Activated naive CD4-positive, alpha-beta T cell treated with anti-CD3 and anti-CD28 coated beads, Interleukin-2, amount 10 ng/mL, durations not matched to agents 7 days and 5 days (primary cell): ENCODE results near the gene SSX4.
"Not testable (repeated sequence)": the region's sequence is repeated elsewhere in the genome, so short reads cannot be mapped to it uniquely, and the experiment has no call there.

Experiments
- CTCF ChIA-PET: fragments of 350-600 bp; sonication (Branson Sonifier 250); formaldehyde crosslinking; loops from one replicate; lab custom pipeline; 2021; ENCODE audit warnings: antibody characterized with exemption; lab: Charles Lee
- DNase-seq: peaks from one replicate; pipeline ENCODE4 v3.0.0-alpha.2; 2020
- H3K27ac Mint-ChIP-seq: one replicate; pipeline ENCODE4 v1.8.0; 2021; ENCODE audit warnings: mild to moderate bottlenecking, moderate library complexity, mixed read lengths
- H3K27me3 Mint-ChIP-seq: one replicate; pipeline ENCODE4 v1.8.0; 2021; ENCODE audit warnings: mild to moderate bottlenecking, mixed read lengths
- H3K36me3 Mint-ChIP-seq: one replicate; pipeline ENCODE4 v1.8.0; 2021; ENCODE audit warnings: mixed read lengths
- H3K4me1 Mint-ChIP-seq: one replicate; pipeline ENCODE4 v1.8.0; 2021; ENCODE audit warnings: mixed read lengths
- H3K4me3 Mint-ChIP-seq: one replicate; pipeline ENCODE4 v1.8.0; 2021; ENCODE audit warnings: mild to moderate bottlenecking, moderate library complexity, mixed read lengths
- H3K9me3 Mint-ChIP-seq: one replicate; pipeline ENCODE4 v1.8.0; 2021; ENCODE audit warnings: mixed read lengths

Gene SSX4, protein sequence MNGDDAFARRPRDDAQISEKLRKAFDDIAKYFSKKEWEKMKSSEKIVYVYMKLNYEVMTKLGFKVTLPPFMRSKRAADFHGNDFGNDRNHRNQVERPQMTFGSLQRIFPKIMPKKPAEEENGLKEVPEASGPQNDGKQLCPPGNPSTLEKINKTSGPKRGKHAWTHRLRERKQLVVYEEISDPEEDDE

DNA sequence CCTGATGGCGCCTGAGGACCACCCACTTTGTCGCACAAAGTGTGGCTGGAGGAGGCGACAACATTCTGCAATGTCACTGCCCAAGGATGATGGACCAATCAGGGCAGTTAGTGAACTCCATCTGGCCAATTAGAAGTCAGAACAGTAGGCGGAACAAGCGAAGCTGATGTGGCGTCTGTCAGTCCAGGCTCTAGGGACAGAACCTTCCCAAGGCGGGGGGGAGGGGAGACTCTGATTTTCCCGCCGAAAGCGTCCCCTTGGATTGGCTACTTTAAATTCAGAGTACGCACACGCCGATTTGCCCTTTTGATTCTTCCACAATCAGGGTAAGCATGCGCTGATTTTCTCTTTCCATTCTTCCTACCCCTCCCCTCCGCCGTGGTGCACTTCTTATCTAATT lies at the start of gene SSX4:
TSS of gene SSX4 (plus strand) at position 301 of the 400 bp plus-strand sequence. CDS start 515 bp downstream, outside the sequence.
- H3K27me3 Mint-ChIP-seq, H3K27ac Mint-ChIP-seq, H3K36me3 Mint-ChIP-seq, H3K9me3 Mint-ChIP-seq, CTCF ChIA-PET, H3K4me1 Mint-ChIP-seq, H3K4me3 Mint-ChIP-seq, DNase-seq: not testable (repeated sequence)

- H3K4me3 Mint-ChIP-seq, H3K27ac Mint-ChIP-seq, DNase-seq, H3K4me1 Mint-ChIP-seq, H3K36me3 Mint-ChIP-seq, H3K9me3 Mint-ChIP-seq, H3K27me3 Mint-ChIP-seq, CTCF ChIA-PET: not testable (repeated sequence)
Observed at GRCh38 chrX:48346059-48346458, 37.3 kb upstream of the SSX4 start.

DNA sequence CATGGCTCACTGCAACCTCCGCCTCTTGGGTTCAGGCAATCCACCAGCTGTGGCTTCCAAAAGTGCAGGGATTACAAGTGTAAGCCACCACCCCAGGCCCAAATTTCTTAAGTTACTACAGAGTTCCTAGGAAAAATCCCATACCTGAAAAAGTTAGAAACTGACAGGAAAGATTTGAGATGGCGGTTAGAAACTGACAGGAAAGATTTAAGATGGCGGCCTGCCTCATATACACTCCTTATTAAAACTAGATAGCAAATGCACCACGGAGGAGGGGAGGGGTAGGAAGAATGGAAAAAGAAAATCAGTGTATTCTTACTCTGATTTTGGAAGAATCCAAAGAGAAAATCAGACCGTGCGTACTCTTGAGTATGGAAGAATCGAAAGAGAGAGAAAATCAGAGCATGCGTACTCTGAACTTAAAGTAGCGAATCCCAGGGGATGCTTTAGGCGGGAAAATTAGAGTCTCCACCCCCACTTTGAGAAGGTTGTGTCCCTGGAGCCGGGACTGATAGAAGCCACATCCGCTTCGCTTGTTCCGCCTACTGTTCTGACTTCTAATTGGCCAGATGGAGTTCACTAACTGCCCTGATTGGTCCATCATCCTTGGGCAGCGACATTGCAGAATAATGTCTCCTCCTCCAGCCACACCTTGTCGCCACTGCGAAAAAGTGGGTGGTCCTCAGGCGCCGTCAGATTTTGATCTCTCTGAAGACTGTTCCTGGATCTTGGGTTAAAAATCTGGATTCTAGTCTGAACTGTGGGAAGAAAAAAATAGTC lies 26.8 kb upstream of the SSX4 start, which contains the start of gene SSX3:
TSS of gene SSX3 (minus strand) at position 389 of the 780 bp plus-strand sequence. CDS start 1,454 bp downstream, outside the sequence.
- H3K4me3 Mint-ChIP-seq, H3K9me3 Mint-ChIP-seq, H3K36me3 Mint-ChIP-seq, H3K27me3 Mint-ChIP-seq, DNase-seq, H3K27ac Mint-ChIP-seq, H3K4me1 Mint-ChIP-seq, CTCF ChIA-PET: not testable (repeated sequence)

GRCh38 chrX:48357681-48358080 lies 25.7 kb upstream of the SSX4 start:
- Mint-ChIP-seq H3K36me3 (no peaks in the 10 kb centered on the region), H3K4me3 (no peak overlapping the region), H3K4me1 (no peaks in the 10 kb centered on the region), H3K27ac (no peak overlapping the region), H3K27me3 (peaks cover 4% of the 10 kb centered on the region), H3K9me3 (no peaks in the 10 kb centered on the region)
- CTCF ChIA-PET, result no interaction called here
- no peak for DNase-seq

GRCh38 chrX:48359281-48359680 lies 24.1 kb upstream of the SSX4 start:
- H3K9me3 Mint-ChIP-seq, DNase-seq, H3K27ac Mint-ChIP-seq, H3K27me3 Mint-ChIP-seq, CTCF ChIA-PET, H3K36me3 Mint-ChIP-seq, H3K4me3 Mint-ChIP-seq, H3K4me1 Mint-ChIP-seq: not testable (repeated sequence)

DNA sequence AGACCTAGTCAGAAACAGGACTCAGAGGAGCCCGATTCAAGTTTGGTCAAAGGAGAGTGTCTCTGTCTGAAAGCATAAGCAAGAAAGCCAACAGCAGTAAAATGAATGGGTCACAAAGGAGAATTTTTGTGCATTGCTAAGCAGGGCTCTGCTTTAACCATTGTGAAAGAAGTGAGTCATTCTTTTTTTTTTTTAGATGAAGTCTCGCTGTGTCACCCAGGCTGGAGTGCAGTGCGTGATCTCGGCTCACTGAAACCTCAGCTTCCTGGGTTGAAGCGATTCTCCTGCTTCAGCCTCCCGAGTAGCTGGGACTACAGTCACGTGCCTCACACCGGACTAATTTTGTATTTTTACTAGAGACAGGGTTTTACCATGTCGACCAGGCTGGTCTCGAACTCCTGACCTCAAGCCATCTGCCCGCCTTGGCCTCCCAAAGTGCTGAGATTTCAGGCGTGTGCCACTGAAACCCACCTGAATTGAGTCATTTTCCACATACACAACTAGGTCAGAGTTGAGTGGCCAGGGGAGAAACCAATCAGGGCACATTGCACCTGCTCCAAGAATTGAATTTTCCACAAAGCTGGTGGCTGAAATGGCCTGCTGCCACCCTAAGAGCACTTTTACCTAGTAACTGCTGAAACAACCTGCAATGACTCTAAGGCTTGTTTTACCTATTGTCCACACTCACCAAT lies 15.5 kb upstream of the SSX4 start:
- H3K36me3 Mint-ChIP-seq, H3K27me3 Mint-ChIP-seq, H3K4me3 Mint-ChIP-seq, H3K9me3 Mint-ChIP-seq, DNase-seq, H3K4me1 Mint-ChIP-seq, H3K27ac Mint-ChIP-seq, CTCF ChIA-PET: not testable (repeated sequence)

DNA sequence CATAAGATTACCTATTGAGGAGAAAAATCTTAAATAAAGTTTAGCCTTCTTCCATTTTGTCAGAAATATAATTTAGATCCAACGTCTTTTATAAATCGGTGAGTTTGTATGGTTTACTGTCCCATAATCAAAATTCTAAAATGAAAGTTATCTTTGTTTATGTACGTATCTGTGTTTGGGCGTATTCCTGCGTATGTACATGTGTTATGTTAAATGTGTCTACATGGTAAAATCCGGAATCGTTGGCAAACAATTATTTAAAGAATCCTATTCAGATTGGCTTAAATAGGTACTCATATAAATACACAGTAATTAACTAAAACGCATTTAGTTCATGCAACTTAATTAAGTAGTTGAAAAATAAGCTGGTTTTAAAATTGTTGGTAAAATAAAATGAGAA lies 12.9 kb upstream of the SSX4 start:
- DNase-seq, H3K36me3 Mint-ChIP-seq, H3K4me1 Mint-ChIP-seq, H3K27me3 Mint-ChIP-seq, CTCF ChIA-PET, H3K9me3 Mint-ChIP-seq, H3K4me3 Mint-ChIP-seq, H3K27ac Mint-ChIP-seq: not testable (repeated sequence)

GRCh38 chrX:48396931-48397330 lies 13.6 kb downstream of the SSX4 start:
- H3K4me1 Mint-ChIP-seq, H3K4me3 Mint-ChIP-seq, CTCF ChIA-PET, H3K27me3 Mint-ChIP-seq, DNase-seq, H3K36me3 Mint-ChIP-seq, H3K9me3 Mint-ChIP-seq, H3K27ac Mint-ChIP-seq: not testable (repeated sequence)

- H3K4me3 Mint-ChIP-seq, H3K36me3 Mint-ChIP-seq, CTCF ChIA-PET, H3K9me3 Mint-ChIP-seq, H3K4me1 Mint-ChIP-seq, H3K27ac Mint-ChIP-seq, H3K27me3 Mint-ChIP-seq: not testable (repeated sequence)
- DNase-seq, result peak; percentile 8
Observed at GRCh38 chrX:48397825-48398224, 14.5 kb downstream of the SSX4 start.

GRCh38 chrX:48411860-48412259 lies 28.5 kb downstream of the SSX4 start, which contains the start of gene SSX4B:
Gene SSX4B (minus strand): TSS chrX:48411960. CDS start chrX:48411372, 588 bp downstream.
- H3K27me3 Mint-ChIP-seq, DNase-seq, H3K4me3 Mint-ChIP-seq, H3K4me1 Mint-ChIP-seq, CTCF ChIA-PET, H3K36me3 Mint-ChIP-seq, H3K27ac Mint-ChIP-seq, H3K9me3 Mint-ChIP-seq: not testable (repeated sequence)

DNA sequence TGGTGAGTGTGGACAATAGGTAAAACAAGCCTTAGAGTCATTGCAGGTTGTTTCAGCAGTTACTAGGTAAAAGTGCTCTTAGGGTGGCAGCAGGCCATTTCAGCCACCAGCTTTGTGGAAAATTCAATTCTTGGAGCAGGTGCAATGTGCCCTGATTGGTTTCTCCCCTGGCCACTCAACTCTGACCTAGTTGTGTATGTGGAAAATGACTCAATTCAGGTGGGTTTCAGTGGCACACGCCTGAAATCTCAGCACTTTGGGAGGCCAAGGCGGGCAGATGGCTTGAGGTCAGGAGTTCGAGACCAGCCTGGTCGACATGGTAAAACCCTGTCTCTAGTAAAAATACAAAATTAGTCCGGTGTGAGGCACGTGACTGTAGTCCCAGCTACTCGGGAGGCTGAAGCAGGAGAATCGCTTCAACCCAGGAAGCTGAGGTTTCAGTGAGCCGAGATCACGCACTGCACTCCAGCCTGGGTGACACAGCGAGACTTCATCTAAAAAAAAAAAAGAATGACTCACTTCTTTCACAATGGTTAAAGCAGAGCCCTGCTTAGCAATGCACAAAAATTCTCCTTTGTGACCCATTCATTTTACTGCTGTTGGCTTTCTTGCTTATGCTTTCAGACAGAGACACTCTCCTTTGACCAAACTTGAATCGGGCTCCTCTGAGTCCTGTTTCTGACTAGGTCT lies 43.8 kb downstream of the SSX4 start:
- H3K9me3 Mint-ChIP-seq, CTCF ChIA-PET: not testable (repeated sequence)

GRCh38 chrX:48429606-48430005 lies 46.3 kb downstream of the SSX4 start:
- H3K4me1 Mint-ChIP-seq, result peaks cover 23% of the 10 kb centered on the region
- H3K4me3 Mint-ChIP-seq, CTCF ChIA-PET, DNase-seq, H3K36me3 Mint-ChIP-seq, H3K27ac Mint-ChIP-seq, H3K27me3 Mint-ChIP-seq, H3K9me3 Mint-ChIP-seq: not testable (repeated sequence)

More for the DNA sequence above, 43.8 kb downstream of the SSX4 start:
- H3K36me3 Mint-ChIP-seq, H3K4me1 Mint-ChIP-seq, H3K4me3 Mint-ChIP-seq, H3K27me3 Mint-ChIP-seq, H3K27ac Mint-ChIP-seq, DNase-seq: not testable (repeated sequence)

DNA sequence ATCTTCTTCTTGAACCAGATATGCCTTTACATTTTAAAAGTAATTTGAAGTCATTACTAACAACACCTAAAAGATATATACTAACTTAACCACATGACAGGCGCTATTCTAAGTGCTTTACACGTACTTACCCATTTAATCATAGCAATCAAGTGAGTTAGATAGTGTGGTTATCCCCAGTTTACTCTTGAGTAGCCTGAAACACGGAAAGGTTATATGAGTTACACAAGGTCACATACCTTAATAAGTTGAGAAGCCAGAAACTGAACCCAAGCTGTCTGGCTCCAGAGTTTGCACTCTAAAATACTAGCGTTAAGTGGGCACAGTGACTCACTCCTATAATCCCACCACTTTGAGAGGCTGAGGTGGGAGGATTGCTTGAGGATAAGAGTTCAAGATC lies 46.8 kb downstream of the SSX4 start:
- CTCF ChIA-PET, DNase-seq, H3K27ac Mint-ChIP-seq, H3K4me3 Mint-ChIP-seq, H3K27me3 Mint-ChIP-seq, H3K36me3 Mint-ChIP-seq: not testable (repeated sequence)
- peaks cover 11% of the 10 kb centered on the region for H3K9me3 Mint-ChIP-seq
- peaks cover 24% of the 10 kb centered on the region for H3K4me1 Mint-ChIP-seq

- DNase-seq, result peak; percentile 48
- H3K27me3 Mint-ChIP-seq, H3K36me3 Mint-ChIP-seq, H3K4me3 Mint-ChIP-seq, CTCF ChIA-PET: not testable (repeated sequence)
- Mint-ChIP-seq H3K9me3 (peaks cover 18% of the 10 kb centered on the region), H3K4me1 (peaks cover 17% of the 10 kb centered on the region), H3K27ac (peak overlapping the region; percentile 64)
Observed at GRCh38 chrX:48433713-48434112, 50.4 kb downstream of the SSX4 start.
